Endothelial cell of umbilical vein (primary cell): ENCODE measurements around the gene BRMS1. TPM values are rescaled to one million over a fixed set of nuclear protein-coding genes. Genes with fewer than 3 reads are reported as not detected.

ENCODE experiments used
- BruUV-seq: library from RNA; stranded (reverse); fragments of 400-500 nt; replicated peaks from 2 replicates; lab custom pipeline; 2021; lab: Mats Ljungman, UMichigan
- CTCF ChIA-PET: fragments of 300-600, 350-600 bp; sonication (Branson Sonifier 250); formaldehyde crosslinking; loops from one replicate; lab custom pipeline; 2021; ENCODE audit warnings: antibody characterized with exemption, inconsistent platforms; lab: Charles Lee
- POLR2A ChIA-PET: fragments of 300-600, 350-600 bp; sonication (Branson Sonifier 250); formaldehyde crosslinking; loops from one replicate; lab custom pipeline; 2021; ENCODE audit warnings: antibody characterized with exemption, inconsistent platforms; lab: Charles Lee
- DNase-seq: peaks from one replicate; pipeline ENCODE4 v3.0.0-alpha.2; 2011; ENCODE audit warnings: low read depth, low spot score
- FAIRE-seq: peaks from 2 replicates; lab custom pipeline; 2011; peaks lifted over from hg19 to GRCh38; lab: Jason Lieb, UNC
- H2AFZ ChIP-seq: 2 replicates; pipeline ENCODE4 v1.6.0; 2012; ENCODE audit warnings: low read depth, low read length, control low read depth, inconsistent platforms
- H3K27ac ChIP-seq: 2 replicates; pipeline ENCODE4 v1.5.1; 2011; ENCODE audit warnings: low read depth, mild to moderate bottlenecking, control low read depth, low read length, moderate library complexity; ENCODE audit not compliant: insufficient read depth
- H3K27me3 ChIP-seq, 2 experiments: 2 replicates each; pipeline versions ENCODE4 v1.6.0 to v1.6.1; 2011; ENCODE audit warnings: low read length in 2 of 2, mixed read lengths in 1 of 2; ENCODE audit not compliant: control insufficient read depth in 2 of 2, insufficient read depth in 2 of 2
- H3K36me3 ChIP-seq, 2 experiments: 2 replicates in 1 of 2; 3 replicates in 1 of 2; pipeline ENCODE4 v1.5.1; 2011; ENCODE audit warnings: low read length in 2 of 2, mild to moderate bottlenecking in 1 of 2, moderate library complexity in 1 of 2; ENCODE audit not compliant: control insufficient read depth in 2 of 2, insufficient read depth in 2 of 2; ENCODE audit errors: extremely low read depth in 1 of 2
- H3K4me1 ChIP-seq: 3 replicates; pipeline ENCODE4 v1.5.1; 2011; ENCODE audit warnings: mild to moderate bottlenecking, low read length; ENCODE audit not compliant: control insufficient read depth, insufficient read depth; ENCODE audit errors: extremely low read depth
- H3K4me2 ChIP-seq: 2 replicates; pipeline ENCODE4 v1.6.1; 2011; ENCODE audit warnings: low read length, control low read depth, mixed read lengths; ENCODE audit not compliant: insufficient read depth
- H3K4me3 ChIP-seq, 3 experiments: fragments of 200-600 bp in 1 of 3; sonication (generic), shearing (Covaris generic) in 1 of 3; replicated peaks in 1 of 3; 2 replicates each; pipeline ENCODE4 v1.5.1; 2011 to 2016; ENCODE audit warnings: control low read depth in 3 of 3, low read length in 3 of 3, mild to moderate bottlenecking in 2 of 3, inconsistent platforms in 1 of 3, low read depth in 1 of 3, moderate library complexity in 1 of 3; ENCODE audit not compliant: insufficient read depth in 1 of 3
- H3K79me2 ChIP-seq: 2 replicates; pipeline ENCODE4 v1.6.0; 2012; ENCODE audit warnings: low read length, inconsistent platforms; ENCODE audit not compliant: control insufficient read depth, insufficient read depth
- H3K9ac ChIP-seq: replicated peaks from 2 replicates; pipeline ENCODE3; 2011; ENCODE audit warnings: low read length, control low read depth; ENCODE audit not compliant: insufficient read depth; ENCODE audit errors: extremely low read depth
- H3K9me1 ChIP-seq: replicated peaks from 3 replicates; pipeline ENCODE4 v1.6.0; 2011; ENCODE audit warnings: mild to moderate bottlenecking, low read length; ENCODE audit not compliant: control insufficient read depth, insufficient read depth; ENCODE audit errors: extremely low read depth
- H3K9me3 ChIP-seq: replicated peaks from 2 replicates; pipeline ENCODE4 v1.5.1; 2012; ENCODE audit warnings: low read length, inconsistent platforms; ENCODE audit not compliant: control insufficient read depth, insufficient read depth
- H4K20me1 ChIP-seq: replicated peaks from 2 replicates; pipeline ENCODE3; 2011; ENCODE audit warnings: mild to moderate bottlenecking, low read length; ENCODE audit not compliant: control insufficient read depth, insufficient read depth; ENCODE audit errors: extremely low read depth
- CTCF ChIP-seq, 2 donors: IDR thresholded peaks; 1 replicate in 1 of 2; 2 replicates in 1 of 2; pipeline ENCODE4 v1.5.1; 2011; ENCODE audit warnings: low read length in 2 of 2, mild to moderate bottlenecking in 2 of 2, moderate library complexity in 2 of 2, control low read depth in 1 of 2, inconsistent platforms in 1 of 2, low read depth in 1 of 2; ENCODE audit not compliant: insufficient read depth in 1 of 2; ENCODE audit errors: extremely low read depth in 1 of 2
- EZH2 ChIP-seq: IDR thresholded peaks from 2 replicates; pipeline ENCODE4 v1.6.1; 2012; ENCODE audit warnings: borderline replicate concordance, low read depth, mild to moderate bottlenecking, moderate library complexity, low read length, inconsistent platforms; ENCODE audit not compliant: severe bottlenecking
- FOS ChIP-seq: IDR thresholded peaks from 2 replicates; pipeline ENCODE4 v1.6.1; 2011; ENCODE audit warnings: mild to moderate bottlenecking, low read length, moderate library complexity, borderline replicate concordance; ENCODE audit not compliant: insufficient read depth
- GATA2 ChIP-seq: IDR thresholded peaks from 2 replicates; pipeline ENCODE4 v1.7.0; 2011; ENCODE audit warnings: low read depth, mild to moderate bottlenecking, moderate library complexity, mixed read lengths, low read length; ENCODE audit not compliant: insufficient read length, insufficient read depth
- JUN ChIP-seq: IDR thresholded peaks from 2 replicates; pipeline ENCODE4 v1.6.1; 2011; ENCODE audit warnings: borderline replicate concordance, low read depth; ENCODE audit not compliant: insufficient read length, insufficient read depth
- MAX ChIP-seq: IDR thresholded peaks from 2 replicates; pipeline ENCODE4 v1.6.1; 2011; ENCODE audit not compliant: insufficient read depth, insufficient read length
- MYC ChIP-seq: IDR thresholded peaks from one replicate; pipeline ENCODE4 v1.6.1; 2011; ENCODE audit warnings: mild to moderate bottlenecking, low read depth, low read length
- POLR2A ChIP-seq: IDR thresholded peaks from 2 replicates; pipeline ENCODE4 v1.6.1; 2012; ENCODE audit warnings: low read depth, mild to moderate bottlenecking, control low read depth, low read length
- POLR2AphosphoS5 ChIP-seq: IDR thresholded peaks from 2 replicates; pipeline ENCODE4 v1.6.1; 2012; ENCODE audit warnings: low read depth, mild to moderate bottlenecking, control low read depth, low read length, moderate library complexity; ENCODE audit not compliant: insufficient read depth
- dilution Hi-C: fragments of 300-500 bp; cut with MboI; formaldehyde crosslinking; loops from one replicate; pipeline ENCODE4 v1.15.0; 2019; ENCODE audit warnings: low sequenced_read_pairs; ENCODE audit not compliant: extremely low pct_ligation_motif_present
- intact Hi-C: fragments of 100-400 bp; cut with micrococcal nuclease; formaldehyde crosslinking; loops from one replicate; pipeline ENCODE4 v1.10.0; 2022
- polyA plus RNA-seq, 4 experiments: library from polyadenylated mRNA; depleted of rRNA in 3 of 4; stranded (reverse) in 3 of 4; unstranded in 1 of 4; fragments of >200 nt; gene quantifications; 2 replicates each; pipeline versions ENCODE4 v1.2.1 to v1.2.3, GENCODE V29; 2011 to 2012; ENCODE audit warnings: missing spikeins in 1 of 4
- total RNA-seq: library from RNA; stranded (reverse); gene quantifications from 2 replicates; pipeline ENCODE4 v1.2.3, GENCODE V29; 2021

Gene BRMS1
- total and polyA plus RNA-seq, 2 donors (not counting 3 experiments of a cell fraction or from before 2014, with no cell fraction given): 51.4 to 53.1 TPM

DNA sequence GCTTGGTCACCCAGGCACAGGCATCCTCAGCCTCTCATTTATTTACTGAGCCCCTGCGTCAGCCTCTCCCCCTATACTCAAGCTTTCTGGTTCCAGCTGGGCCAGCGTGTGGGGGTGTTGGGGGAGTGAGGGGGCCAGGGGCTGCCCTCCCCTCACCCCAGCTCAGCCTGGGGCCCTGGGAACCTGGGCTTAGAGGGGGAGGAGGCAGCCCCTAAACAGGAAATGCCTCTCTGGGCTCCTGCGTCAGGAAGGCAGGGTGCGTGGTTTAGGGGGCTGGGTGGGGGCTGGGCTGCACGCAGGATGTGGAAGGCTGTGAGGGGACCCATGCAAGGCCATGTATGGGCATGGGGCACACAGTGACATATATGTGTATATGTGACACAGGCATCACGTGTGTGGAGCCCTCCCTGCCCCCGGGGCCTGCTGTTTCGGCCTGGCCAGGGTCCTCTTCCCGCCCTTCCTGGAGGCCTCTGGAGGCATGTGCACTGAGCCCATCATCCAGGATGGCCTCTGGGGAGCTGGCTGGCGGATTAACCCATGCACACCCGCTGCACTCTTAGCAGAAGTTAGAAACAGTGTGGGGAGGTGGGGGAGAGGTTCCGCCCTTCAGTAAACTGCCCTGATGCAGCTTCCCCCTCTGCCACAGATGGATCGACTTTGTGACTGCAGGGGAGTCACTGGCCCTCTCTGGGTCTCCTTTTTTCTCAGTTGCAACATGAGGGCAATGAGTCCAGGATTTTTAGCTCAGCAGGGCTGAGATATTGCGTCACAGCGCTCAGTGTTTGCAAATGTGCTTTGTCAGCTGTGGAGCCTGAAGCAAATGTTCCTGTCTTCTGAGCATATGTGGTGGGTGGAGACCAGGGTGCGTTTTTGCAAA, 26.9 kb downstream of the BRMS1 start:
- Histone ChIP-seq H3K4me1 (no peaks in the 10 kb centered on the region), H3K27me3 (peaks cover 5 to 7% of the 10 kb centered on the region in 2 experiments), H3K4me2 (no peak overlapping the region), H3K79me2 (no peaks in the 10 kb centered on the region), H3K36me3 (no peaks in the 10 kb centered on the region), H3K27ac (no peak overlapping the region), H4K20me1 (no peaks in the 10 kb centered on the region), H2AFZ (no peak overlapping the region), H3K9me1 (no peaks in the 10 kb centered on the region), H3K9me3 (no peaks in the 10 kb centered on the region), H3K9ac (no peak overlapping the region), H3K4me3 (no peak overlapping the region)
- intact Hi-C loops (no loop called here), dilution Hi-C loops (no loop called here)
- ChIA-PET CTCF (interaction anchor here (1.6 to 9.5 kb wide), 2 partner anchors 15 to 36 kb away, joined by 5 to 225 read pairs; partner anchors contain the start of gene RIN1), POLR2A (no interaction called here)
- no TSS peak for BruUV-seq
- TF ChIP-seq CTCF (IDR thresholded peaks at IDR 0.05; ENCODE audit: extremely low read depth in 1 of 2, insufficient read depth in 1 of 2, low read depth in 1 of 2, low read length in 2 of 2): no peak
- TF ChIP-seq MAX: no peak
- TF ChIP-seq GATA2: no peak
- no peak for TF ChIP-seq POLR2A
- no peak for TF ChIP-seq MYC
- TF ChIP-seq FOS: no peak
- TF ChIP-seq EZH2: no peak
- no peak for TF ChIP-seq POLR2AphosphoS5
- no peak for TF ChIP-seq JUN
- DNase-seq (no peak), FAIRE-seq (no peak)
